IPS-15b (cell line): Measurements from ENCODE around the gene PPM1H.

Experiments used
- H3K27me3 ChIP-seq: one replicate; pipeline ENCODE4 v1.6.1; 2013; ENCODE audit warnings: low read length; ENCODE audit not compliant: control insufficient read depth, insufficient read depth
- H3K36me3 ChIP-seq: one replicate; pipeline ENCODE4 v1.6.1; 2013; ENCODE audit warnings: low read length; ENCODE audit not compliant: control insufficient read depth, insufficient read depth
- H3K4me1 ChIP-seq: one replicate; pipeline ENCODE4 v1.6.1; 2013; ENCODE audit warnings: mild to moderate bottlenecking, low read length; ENCODE audit not compliant: control insufficient read depth, insufficient read depth
- H3K4me3 ChIP-seq: one replicate; pipeline ENCODE4 v1.5.1; 2013; ENCODE audit warnings: low read depth, low read length
- H3K9ac ChIP-seq: one replicate; pipeline ENCODE4 v1.6.1; 2013; ENCODE audit warnings: low read depth, mild to moderate bottlenecking, low read length
- H3K9me3 ChIP-seq: one replicate; pipeline ENCODE4 v1.6.1; 2013; ENCODE audit warnings: mild to moderate bottlenecking, low read length; ENCODE audit not compliant: control insufficient read depth, insufficient read depth

The PPM1H gene

DNA sequence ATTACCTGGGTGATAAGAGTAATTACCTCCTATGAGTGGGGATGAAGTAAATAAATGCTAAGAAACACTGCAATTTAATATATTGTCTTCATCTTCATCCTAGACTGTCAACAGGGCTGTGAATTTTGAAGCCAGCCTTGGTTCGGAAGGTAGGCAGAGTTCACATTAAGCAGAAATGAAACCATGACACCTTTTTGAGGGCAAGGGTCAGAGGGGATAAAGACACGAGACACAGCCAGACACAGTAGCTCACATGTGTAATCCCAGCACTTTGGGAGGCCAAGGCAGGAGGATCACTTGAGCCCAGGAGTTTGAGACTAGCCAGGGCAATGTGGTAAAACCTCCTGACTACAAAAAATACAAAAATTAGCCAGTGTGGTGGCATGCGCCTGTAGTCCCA lies 243.6 kb downstream of the PPM1H start:
- H3K4me3 ChIP-seq = no peak overlapping the region
- peaks cover 7% of the 10 kb centered on the region for H3K36me3 ChIP-seq
- no peaks in the 10 kb centered on the region for H3K9me3 ChIP-seq
- H3K9ac ChIP-seq = no peak overlapping the region
- H3K4me1 ChIP-seq = no peaks in the 10 kb centered on the region
- no peaks in the 10 kb centered on the region for H3K27me3 ChIP-seq

DNA sequence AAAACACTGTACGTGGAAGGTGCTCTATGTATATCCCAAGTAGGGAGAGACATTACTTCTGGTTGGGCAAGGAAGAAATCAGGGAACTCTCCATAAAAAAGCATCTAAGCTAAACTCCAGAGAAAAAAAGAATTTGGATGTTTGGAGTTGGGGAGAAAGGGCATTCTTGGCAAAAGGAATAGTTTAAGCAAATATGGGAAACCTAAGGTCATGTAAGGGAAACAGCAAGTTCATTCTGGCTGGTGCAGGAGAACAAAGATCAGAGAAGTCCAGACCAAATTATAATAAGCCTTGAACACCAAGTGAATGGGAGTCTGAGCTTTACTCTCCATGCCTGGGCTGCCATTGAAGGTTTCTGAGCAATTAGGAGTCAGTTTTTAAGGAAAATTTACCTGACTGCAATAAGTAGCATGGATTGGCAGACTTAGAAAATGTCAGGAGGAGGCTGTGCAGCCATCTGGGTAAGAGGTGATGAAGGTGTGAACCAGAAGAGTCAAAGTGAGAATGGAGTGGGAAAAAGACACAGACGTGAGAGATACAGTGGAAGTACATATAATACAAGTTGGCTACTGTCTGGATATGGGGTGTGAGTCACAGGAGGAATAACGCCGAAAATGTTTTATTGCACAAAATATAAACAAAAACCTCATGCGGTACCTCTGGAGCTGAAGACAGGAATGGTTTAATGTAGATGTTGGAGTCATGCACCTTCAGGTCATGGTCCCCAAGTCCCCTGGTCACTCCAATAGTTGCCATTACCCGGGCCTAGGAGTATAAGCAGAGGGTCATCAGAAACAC lies 245.7 kb downstream of the PPM1H start:
- Histone ChIP-seq H3K9ac (no peak overlapping the region), H3K4me3 (no peak overlapping the region), H3K27me3 (no peaks in the 10 kb centered on the region), H3K9me3 (no peaks in the 10 kb centered on the region), H3K4me1 (peaks cover 11% of the 10 kb centered on the region), H3K36me3 (peaks cover 7% of the 10 kb centered on the region)

DNA sequence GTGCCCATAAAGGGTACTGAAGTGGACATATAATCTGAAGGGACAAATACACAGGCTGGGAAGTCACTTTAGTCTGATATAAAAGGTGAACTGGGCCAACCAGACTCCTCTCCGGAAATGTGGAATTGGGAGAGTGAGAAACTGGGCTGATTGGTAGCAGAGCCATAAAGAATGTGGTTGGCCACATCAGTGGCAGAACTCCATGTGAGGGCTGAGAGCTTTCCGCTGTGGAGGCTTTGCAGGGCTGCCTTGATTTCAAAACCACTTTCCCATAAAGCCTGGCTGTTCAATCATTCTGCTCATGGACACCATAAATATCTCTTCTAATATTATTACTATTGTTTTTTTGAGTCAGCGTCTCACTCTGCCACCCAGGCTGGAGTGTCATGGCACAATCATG lies 248.0 kb downstream of the PPM1H start:
- no peaks in the 10 kb centered on the region for H3K27me3 ChIP-seq
- no peaks in the 10 kb centered on the region for H3K36me3 ChIP-seq
- no peaks in the 10 kb centered on the region for H3K9me3 ChIP-seq
- no peak overlapping the region for H3K4me3 ChIP-seq
- H3K4me1 ChIP-seq = peaks cover 16% of the 10 kb centered on the region
- no peak overlapping the region for H3K9ac ChIP-seq

DNA sequence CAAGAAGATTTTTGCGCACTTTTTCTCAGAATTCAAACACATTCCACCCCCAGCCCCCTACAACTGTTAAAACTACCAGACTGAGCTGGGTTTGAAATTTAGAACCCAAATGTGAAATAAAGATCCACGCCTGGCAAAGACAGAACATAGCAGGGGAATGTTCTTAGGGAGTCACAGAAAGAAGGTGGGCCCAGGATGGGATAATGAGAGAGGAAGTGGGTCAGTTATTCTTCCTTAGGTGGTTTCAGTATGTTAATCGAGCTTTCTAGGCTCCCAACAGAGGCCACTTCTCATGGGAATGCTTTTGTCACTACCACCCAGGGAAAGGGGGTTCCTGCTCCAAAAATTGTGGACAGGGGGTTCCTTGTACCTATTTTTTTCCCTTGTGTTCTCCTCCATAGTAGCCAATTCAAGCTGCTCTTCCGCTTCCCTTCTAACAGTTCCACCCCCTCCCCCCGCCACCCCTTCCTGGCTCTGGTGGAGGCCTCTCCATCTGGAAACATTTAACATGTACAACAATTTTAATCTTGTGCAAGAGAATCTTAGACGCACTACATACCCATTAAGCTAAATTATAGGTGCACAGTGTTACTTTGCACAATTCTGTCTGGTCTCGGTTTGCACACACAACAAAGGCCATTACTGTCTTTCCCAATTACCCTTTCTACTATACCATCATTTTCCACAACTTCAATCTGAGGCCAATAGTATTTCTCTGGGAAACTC lies 250.2 kb downstream of the PPM1H start:
- Histone ChIP-seq H3K9me3 (no peaks in the 10 kb centered on the region), H3K4me1 (peaks cover 16% of the 10 kb centered on the region), H3K27me3 (no peaks in the 10 kb centered on the region), H3K9ac (no peak overlapping the region), H3K36me3 (no peaks in the 10 kb centered on the region), H3K4me3 (no peak overlapping the region)

DNA sequence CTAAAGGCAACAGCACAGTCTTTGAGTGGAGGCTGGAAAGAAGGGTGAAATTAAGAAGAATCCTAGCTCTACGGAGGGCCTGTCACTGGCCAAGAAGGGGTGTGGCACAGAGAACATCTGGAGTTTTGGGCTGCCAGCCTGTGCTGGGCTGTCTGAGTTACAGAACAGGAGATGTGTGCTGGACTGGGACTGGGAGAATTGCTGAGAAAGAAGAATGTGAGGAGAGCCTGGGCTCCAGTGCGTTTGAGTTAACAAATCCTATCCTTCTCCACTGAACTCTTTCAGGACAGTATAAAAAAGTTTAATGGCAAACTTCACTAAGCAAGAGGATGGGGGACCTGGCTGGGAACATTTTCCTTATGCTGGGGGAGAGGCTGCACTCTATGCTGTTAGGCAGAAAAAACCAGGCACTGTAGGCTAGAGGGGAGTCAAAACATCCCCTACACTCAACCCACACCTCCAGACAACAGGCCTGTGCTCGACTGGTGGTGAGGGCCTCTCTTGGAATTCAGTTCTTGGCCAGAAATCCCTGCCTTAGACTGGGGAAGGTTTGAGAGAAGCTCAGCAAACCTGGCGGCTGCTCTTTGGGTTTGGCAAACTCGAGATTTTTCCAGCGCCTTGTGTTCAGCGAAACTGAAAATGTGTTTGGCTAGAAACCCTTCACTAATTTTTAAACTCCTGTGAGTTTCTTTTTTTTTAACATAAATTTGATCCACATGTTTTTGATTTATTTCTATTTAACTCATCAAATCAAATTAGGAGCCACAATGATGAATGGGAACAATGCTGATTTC lies 251.0 kb downstream of the PPM1H start:
- Histone ChIP-seq H3K36me3 (no peaks in the 10 kb centered on the region), H3K4me3 (no peak overlapping the region), H3K9me3 (no peaks in the 10 kb centered on the region), H3K27me3 (no peaks in the 10 kb centered on the region), H3K4me1 (peaks cover 16% of the 10 kb centered on the region), H3K9ac (no peak overlapping the region)

DNA sequence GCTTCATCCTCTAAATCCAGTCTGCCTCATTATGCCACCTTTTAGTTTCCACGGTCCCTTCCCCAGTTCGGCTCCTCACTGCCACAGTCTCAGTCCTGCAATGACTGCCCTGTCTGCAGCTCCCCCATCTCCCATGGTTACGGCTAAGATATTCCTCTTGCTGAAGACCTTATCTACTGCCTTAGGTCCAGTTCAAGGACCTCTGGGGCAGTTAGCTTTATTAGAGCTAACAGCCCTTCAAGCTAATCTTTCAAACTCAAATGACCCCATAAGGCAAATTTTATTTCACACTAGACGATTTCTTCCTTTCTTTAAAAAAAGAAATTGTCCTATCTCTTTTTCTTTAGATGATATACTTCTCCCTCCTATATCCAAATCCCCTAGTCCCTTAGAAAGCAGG lies 253.6 kb downstream of the PPM1H start:
- Histone ChIP-seq H3K4me3 (no peak overlapping the region), H3K9ac (no peak overlapping the region), H3K27me3 (no peaks in the 10 kb centered on the region)

DNA sequence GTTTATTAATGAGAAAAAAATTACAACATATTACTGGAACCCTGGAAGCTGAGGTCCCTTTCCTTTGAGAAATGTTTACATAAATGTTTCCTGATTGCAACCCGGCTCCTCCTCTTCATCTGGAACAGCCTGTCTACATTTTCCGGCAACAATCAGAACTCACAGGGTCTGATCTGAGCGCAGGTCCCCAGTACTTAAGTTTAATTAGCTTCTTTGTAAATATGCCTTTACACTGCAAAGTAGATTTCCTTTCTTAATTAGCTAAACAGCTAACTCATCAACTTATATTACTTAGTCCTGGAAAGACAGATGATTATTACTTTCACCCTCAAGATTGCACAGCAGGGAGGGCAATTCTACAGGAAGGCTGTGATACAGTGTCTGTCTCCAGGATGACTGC lies 255.3 kb downstream of the PPM1H start:
- Histone ChIP-seq H3K27me3 (no peaks in the 10 kb centered on the region), H3K36me3 (peaks cover 5% of the 10 kb centered on the region), H3K9ac (no peak overlapping the region), H3K4me3 (no peak overlapping the region), H3K4me1 (peaks cover 8% of the 10 kb centered on the region), H3K9me3 (peaks cover 6% of the 10 kb centered on the region)

More for the DNA sequence above, 253.6 kb downstream of the PPM1H start:
- peaks cover 4% of the 10 kb centered on the region for H3K36me3 ChIP-seq
- H3K4me1 ChIP-seq = peaks cover 16% of the 10 kb centered on the region
- peaks cover 6% of the 10 kb centered on the region for H3K9me3 ChIP-seq

DNA sequence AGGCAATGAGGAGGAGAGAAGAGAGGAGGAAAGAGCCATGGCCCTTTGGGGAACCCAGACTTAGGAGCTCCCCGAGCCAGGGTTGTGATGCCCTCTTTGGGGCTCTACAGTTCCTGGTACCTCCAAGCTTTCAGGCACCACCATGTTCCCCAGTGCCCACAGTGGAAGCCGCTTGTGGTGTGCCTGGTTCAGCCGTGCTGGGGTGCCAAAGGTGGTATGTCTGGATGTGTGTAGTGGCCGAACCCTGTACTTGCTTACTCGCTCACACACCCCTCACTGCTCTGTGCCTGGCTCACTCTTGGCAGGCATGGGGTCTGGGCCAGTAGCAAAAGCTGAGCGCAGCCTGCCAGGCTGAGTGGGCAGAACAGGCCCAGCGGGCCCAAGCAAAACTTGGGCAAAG lies 257.6 kb downstream of the PPM1H start:
- no peaks in the 10 kb centered on the region for H3K4me1 ChIP-seq

DNA sequence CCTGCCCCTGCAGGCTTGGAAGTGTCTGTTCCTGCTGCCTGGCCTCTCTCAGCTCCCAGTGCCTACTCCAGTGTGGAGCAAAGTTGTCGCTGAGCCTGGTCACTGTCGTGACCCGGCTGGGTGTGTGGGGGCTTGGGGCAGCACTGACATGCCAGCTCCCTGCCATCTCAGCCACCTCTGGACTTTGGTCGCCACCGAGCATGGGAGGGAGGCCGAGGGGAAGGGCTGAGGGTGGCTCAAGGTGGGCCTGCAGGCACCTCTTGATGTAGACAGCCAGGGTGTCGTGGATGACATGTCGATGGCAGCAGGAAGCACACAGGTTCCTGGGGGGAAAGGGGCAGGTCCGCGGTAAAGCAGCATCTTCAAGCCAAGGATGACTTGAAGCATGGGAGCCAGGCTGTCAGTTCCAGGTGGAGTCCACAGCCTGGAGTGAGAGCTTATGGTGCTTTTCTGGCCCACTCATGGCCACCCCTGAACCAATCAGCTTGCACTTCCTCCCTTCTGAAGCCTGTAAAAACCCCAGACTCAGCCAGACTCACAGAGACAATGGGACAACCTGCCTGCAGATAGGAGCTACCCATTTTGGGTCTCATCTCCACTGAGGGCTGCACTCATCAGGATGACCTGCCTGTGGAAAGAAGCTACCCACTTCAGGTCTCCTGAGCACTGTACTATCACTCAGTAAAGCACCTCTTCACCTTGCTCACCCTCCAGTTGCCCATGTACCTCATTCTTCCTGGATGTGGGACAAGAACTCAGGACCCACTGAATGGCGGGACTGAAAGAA lies 258.2 kb downstream of the PPM1H start:
- Histone ChIP-seq H3K4me1 (no peaks in the 10 kb centered on the region), H3K4me3 (no peak overlapping the region), H3K9me3 (peaks cover 6% of the 10 kb centered on the region), H3K9ac (no peak overlapping the region), H3K27me3 (no peaks in the 10 kb centered on the region), H3K36me3 (peaks cover 5% of the 10 kb centered on the region)

More for the DNA sequence above, 257.6 kb downstream of the PPM1H start:
- H3K36me3 ChIP-seq = peaks cover 5% of the 10 kb centered on the region
- no peak overlapping the region for H3K4me3 ChIP-seq
- no peak overlapping the region for H3K9ac ChIP-seq
- peaks cover 6% of the 10 kb centered on the region for H3K9me3 ChIP-seq
- H3K27me3 ChIP-seq = no peaks in the 10 kb centered on the region

DNA sequence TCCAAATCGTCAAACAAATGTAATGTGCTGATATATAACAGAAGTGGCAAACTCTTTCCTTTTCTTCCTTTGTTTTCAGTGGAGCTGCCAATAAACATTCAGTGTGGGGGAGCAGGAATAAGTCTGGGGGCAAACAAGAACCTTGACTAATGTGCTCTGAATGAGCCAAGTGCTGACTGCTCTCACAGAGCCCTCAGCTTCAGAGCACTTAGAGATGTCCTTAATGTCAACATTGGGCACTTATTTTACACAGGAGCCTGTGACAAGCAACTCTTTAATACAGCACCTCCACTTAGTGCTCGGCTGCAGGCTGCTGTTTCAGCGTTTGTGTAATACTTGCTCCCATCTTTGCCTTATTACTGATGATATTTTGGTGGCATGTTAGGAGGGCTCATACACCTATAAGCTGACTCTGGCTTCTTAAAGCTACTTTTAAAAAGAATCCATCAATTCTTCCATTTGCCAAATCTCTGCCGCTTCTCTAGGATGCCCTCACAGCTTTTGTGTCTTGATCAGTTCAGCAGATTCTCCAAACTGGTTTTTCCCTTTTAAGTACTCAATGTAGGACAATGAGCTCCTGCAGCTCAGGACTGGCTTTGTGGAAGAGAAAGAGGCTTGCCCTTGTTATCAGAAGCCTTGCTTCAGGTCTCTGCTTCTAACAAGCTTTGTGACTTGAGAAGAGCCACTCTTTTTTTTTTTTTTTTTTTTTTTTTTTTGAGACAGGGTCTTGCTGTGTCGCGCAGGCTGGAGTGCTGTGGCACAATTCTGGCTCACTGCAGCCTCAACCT lies 261.7 kb downstream of the PPM1H start:
- Histone ChIP-seq H3K4me1 (no peaks in the 10 kb centered on the region), H3K36me3 (peaks cover 5% of the 10 kb centered on the region), H3K9me3 (peaks cover 6% of the 10 kb centered on the region), H3K9ac (no peak overlapping the region), H3K4me3 (no peak overlapping the region), H3K27me3 (no peaks in the 10 kb centered on the region)
